ENCODE data around the gene CIB1.
A peak's percentile ranks its signal among the peaks of the same experiment; 100 is the strongest.
"Not testable (repeated sequence)": the region's sequence is repeated elsewhere in the genome, so short reads cannot be mapped to it uniquely, and the experiment has no call there.

CIB1 gene

DNA sequence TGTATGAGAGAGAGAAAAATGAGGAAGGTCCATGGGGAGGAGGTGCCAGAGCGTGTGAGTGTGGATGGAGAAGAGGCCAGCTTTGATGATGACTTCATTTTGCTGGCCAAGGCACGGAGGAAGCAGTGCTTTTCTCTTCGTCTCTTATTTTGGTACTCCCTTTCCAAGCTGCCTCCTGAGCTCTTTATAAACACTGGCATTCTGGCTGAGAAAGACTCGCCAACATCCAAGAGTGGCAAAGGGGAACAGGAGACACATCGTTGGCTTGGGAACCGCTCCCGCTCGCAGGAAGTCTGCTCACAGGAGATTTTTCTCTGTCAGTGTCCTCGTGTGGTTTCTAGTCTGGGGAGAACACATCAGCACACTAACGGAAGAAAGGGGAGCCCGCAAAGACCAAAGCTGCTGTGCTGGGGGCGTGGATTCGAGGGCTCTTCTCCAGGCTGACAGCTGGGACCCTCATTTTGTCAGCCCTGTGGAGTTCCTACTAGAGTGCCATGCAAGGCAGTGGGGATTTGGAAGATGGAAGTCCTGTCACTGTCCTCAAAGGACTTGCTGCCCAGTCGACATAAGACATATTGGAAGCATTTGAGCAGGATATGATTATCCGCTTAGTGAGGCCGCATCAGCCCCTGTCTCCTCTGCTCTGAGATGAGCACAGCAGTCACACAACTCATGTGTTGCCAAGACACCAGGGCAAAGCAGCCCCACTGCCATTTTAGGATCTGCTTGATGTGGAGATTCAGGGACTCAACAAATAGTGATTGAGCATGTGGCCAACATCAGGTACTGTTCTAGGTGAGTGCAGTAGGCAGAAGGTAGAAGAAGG is 40.6 kb downstream of the CIB1 start:
- DNase-seq (ENCODE audit: low read depth) = no peak

DNA sequence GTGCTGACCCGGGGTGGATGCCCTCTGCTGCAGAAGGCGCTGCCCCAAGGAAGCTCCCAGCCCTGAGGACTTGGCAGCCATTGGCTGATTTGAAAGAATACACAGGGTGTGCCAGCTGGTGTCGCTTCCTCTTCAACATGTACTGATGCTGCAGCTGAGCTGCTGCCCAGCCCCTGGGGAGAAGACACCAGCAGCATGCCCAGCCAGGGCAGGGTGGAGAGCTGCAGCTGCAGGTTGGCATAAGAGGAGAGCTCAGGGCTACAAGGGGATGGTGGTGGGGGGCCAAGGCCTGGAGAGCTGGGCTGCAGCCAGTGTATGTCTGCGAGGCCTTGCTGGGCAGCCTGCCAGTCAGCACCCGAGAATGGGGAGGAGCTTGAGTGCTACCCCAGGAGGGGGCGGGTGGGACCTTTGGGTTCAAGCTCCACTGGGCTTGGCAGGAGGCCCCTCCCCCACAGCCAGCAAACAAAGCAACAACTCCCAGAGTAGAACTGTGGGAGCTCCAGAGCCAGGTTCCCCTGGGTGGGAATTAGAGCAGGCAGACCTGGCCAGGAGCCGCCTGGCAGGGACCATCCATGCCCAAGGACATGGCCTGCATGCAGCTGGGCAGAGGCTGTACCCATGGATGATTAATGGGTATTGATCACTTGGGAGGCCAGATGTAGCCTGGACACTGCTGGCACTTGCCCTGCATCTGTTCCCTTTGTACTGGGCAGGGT is 41.8 kb downstream of the CIB1 start:
- no peak for DNase-seq (ENCODE audit: low read depth)

DNA sequence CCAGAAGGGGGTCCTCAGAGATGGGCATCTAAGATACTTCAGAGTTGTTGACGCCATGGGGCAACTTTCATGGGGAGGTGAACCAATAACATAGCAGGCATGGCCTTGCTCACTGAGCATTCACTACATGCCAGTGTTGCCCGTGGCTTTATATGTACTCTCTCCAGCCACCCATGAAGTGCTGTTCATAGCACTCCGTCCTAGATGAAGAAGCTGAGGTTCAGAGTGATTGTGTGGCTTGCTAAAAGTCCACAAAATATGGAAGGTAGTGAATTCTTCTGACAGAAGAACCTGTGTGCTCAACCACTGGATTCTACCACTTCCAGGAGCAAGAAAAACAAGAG is 42.4 kb downstream of the CIB1 start:
- no peak for DNase-seq (ENCODE audit: low read depth)

DNA sequence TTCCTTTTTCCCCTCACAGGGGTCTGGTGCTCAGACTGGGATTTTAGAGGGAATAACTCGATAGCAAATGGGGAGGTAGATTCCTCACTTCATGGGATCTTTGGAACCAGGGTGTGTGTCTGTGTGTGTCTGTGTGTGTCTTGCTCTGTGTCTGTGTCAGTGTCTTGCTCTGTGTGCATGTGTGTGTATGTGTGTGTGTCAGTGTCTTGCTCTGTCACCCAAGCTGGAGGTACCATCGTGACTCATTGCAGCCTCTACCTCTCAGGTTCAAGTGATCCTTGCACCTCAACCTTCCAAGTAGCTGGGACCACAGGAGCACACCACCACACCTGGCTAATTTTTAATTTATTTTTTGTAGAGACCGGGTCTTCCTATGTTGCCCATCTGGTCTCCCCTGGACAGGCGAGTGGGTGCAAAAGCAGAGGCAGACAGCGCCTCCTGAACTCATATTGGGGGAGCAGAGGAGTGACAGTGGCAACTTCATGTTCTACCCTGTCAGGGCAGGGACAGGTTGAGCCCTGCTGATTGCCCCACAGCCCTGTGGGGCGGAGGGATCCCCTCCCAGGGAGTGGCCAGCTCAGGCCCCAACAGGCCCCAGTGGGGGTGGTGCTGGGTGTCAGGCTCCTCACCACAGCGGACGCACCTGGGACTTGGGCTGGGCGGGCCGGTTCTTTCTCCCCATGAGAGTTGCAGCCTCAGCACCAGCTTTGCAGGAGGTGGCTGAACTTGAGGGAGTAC is 43.0 kb downstream of the CIB1 start:
- no peak for DNase-seq (ENCODE audit: low read depth)

DNA sequence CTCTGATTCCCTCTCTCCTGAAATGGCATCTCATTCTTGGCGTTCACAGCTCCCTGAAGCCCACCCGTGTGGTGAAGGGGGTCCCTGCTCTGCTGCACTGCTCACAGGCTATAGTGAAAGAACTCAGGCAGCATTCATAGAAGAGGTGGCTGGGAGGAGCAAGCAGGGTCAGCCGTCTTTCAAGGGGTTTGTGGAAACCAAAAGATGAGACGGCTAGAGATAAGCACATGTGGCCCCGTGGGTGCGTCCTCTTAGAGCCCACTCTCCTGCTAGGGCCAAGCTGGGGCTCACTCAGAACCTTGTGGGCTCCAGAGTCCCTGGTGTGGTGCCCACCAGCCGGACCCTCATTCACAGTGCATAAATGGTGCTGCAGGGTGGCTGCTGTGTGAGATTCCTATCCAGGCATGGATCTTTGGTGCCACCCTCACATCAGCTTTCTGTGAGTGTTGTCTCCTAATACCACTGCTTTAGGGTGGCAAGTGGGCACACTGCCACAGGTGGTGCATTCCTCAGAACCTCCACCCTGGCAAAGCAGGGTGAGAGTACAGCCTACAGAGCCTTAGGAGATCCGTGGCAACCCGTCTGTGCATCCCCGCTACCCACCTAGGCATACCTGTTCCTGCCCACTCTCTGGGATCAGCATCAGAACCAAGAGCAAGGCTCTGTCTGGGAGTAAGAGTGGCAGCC is 43.8 kb downstream of the CIB1 start:
- DNase-seq (ENCODE audit: low read depth) = no peak

DNA sequence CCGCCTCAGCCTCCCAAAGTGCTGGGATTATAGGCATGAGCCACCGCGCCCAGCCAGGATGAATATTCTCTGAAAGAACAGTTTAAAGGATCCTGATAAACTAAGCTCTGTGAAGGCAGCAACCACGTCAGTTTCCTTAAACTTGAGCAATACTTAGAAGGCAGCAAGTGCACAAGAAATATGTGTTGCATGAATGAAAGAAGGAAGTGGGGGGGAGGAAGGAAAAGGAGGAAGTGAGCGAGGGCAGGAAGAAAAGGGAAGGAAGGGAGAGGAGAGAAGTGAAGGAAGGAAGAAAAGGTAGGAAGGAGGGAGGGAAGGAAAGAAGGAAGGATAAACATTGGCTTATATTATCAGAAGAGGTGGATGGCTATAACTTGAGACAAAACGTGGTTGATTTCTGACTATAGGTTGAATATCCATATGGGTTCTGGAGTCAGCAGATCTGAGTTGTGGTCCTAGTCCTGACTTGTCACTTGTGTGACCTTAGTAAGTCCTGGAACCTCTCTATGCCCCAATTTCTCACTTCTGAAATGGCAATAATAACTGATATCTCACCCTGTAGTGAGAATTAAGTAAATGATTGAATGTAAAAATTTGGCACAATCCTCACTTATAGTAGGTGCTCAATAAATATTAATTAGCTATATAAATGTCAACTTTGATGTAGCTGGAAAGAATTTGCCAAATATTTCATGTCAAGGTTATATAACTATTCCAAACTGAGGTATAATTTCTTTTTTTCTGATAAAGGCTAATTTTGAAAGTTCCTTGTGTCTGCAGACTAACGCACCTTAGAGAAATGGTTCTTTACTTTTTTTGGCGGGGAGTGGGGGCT is 44.6 kb downstream of the CIB1 start:
- no peak for DNase-seq (ENCODE audit: low read depth)

DNA sequence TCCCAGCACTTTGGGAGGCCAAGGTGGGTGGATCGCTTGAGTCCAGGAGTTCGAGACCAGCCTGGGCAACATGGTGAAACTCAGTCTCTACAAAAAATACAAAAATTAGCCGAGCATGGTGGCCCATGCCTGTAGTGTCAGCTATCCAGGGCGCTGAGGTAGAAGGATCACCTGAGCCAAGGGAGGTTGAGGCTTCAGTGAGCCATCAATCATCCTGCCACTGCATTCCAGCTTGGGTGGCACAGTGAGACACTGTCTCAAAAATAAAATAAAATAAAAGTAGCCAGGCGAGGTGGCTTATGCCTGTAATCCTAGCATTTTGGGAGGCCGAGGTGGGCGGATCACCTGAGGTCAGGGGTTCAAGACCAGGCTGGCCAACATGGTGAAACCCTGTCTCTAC is 45.7 kb downstream of the CIB1 start:
- DNase-seq (ENCODE audit: low read depth) = not testable (repeated sequence)

DNA sequence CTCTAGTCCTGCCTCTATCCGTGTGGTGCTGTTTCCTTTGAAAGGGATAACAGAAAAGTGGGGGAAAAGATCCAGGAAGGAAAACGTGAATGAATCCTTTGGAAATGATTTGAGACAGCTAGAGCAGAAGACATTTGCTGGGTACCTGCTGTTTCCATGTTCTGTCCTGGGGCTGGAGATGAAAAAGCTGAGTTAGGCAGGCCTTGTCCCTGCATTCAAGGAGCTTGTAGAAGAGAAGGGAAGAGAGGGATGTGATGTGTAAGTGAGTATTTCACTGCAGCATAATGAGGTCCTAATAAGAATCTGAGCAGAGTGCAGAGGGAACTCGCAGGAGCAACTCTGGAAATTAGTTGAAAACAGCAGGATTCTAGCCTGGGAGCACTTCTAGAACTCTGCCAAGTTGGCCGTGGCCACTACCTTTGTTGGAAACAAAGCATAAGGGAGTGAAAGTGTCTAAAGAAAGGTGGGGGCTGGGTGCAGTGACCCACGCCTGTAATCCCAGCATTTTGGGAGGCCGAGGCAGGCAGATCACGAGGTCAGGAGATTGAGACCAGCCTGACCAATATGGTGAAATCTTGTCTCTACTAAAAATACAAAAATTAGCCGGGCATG is 46.4 kb downstream of the CIB1 start:
- DNase-seq (ENCODE audit: low read depth) = no peak

DNA sequence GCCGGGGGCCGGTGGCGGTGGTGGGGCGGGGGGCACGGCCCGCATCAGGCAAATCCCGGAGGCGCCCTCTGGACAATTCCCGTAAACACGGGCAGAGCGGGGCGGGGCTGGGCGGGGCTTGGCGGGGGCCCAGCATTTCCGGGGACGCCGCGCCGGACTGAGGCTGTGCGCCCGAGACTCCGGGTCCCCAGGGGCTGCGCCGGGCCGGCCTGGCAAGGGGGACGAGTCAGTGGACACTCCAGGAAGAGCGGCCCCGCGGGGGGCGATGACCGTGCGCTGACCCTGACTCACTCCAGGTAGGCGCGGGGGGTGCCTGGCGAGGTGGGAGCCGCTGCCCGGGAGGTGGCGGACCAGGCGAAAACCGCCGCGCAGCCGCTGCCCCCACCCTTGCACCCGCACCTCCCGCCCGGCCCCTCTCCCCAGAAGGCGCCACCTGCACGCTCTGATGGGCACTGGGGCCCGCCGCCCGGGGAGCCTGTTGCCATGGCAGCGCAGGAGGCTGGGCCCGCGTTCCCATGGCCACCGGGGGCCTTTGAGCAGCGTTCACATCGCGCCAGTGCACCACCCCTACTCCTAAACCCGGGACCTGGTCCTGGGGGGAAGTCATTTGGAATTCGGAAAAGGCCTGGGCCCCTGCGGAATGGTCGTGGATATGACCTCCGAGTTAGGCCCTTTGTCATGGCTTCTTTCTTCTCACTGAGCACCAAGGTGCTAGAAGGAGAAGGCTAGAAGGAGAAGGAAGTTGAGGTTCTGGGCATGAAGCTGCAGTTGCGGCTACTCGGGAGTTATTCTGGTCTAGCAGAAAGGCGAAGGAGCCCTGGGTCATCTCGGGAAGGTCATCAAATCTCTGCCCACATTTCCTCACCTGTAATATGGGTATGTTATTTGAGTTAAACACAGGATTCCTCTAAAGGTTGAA is 48.7 kb downstream of the CIB1 start:
- DNase-seq (ENCODE audit: low read depth) = peak; percentile 50

DNA sequence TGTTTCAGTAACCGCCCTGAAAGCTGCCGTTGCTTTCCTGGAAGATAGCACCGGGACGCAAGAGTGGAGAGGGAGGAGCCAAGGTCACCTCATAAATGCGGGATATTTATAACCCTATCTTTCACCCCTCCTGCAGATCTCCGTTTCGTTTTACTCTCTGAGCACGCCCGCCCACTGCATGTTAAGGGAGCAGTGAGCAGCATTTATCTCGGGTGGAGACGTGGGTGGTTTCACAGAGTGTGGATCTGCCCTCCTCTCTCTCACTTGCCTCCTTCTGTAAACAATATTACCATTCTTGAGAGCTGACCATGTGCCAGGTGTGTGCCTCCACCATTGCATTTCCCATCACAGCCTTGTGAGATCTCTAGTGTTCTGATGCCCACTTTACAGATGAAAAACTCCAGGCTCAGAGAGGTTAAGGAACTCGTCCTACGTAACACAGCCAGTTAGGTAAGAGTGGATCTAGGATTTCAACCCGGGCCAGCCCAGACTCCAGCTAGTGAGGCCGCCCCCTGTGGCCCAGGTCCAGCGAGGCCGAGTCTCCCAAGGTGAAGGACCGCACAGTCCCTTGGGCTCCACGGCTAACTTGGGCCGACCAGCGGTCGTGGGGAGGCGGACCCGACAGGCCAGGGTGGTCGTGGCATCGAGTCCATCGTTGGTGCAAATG is 49.5 kb downstream of the CIB1 start:
- no peak for DNase-seq (ENCODE audit: low read depth)

DNA sequence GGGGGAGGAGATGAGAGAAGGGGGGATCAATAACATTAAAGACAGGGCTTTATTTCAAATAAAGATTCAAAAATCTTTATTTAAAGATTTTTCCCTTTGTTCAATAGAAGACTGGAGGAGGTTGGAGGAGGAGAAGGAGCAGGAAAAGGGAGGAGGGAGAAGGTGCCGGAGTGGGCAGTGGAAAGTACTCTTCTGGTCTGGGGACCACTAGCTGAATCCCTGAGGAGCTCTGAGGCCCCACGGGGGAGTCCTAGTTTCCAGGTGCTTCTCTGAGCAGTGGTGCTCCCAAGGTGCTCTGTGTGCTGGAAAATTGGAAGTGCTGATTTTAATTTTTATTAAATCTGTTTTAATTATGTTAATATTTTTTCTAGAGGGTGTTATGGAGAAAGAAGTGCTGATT is 52.0 kb downstream of the CIB1 start:
- no peak for DNase-seq (ENCODE audit: low read depth)
